H1 (cell line): Measurements from ENCODE around the gene MEIS2. TPM values are rescaled to one million over a fixed set of nuclear protein-coding genes. Genes with fewer than 3 reads are reported as not detected.

ENCODE experiments used
- TAF1 ChIP-seq: IDR thresholded peaks from 2 replicates; pipeline ENCODE4 v1.6.1; 2011; ENCODE audit warnings: mild to moderate bottlenecking, low read depth, low read length
- polyA plus RNA-seq, 7 experiments: library from polyadenylated mRNA; depleted of rRNA in 3 of 7; stranded (reverse) in 5 of 7; unstranded in 2 of 7; fragments of >200 nt in 5 of 7; fragments of 200-250 nt in 2 of 7; gene quantifications; 1 replicate in 5 of 7; 2 replicates in 1 of 7; 4 replicates in 1 of 7; pipeline versions ENCODE4 v1.2.1 to v1.2.3, GENCODE V29; 2011 to 2013; ENCODE audit warnings: missing spikeins in 2 of 7, mixed read lengths in 2 of 7
- total RNA-seq: library from RNA; stranded (reverse); fragmentation: NEBNext Ultra II Directional; extraction: Animal tissue kit (Norgen Biotek cat#: 25700); gene quantifications from 2 replicates; pipeline ENCODE4 v1.2.1, GENCODE V29; 2021

The MEIS2 gene
- total and polyA plus RNA-seq, 2 of the 8 experiments (the other 6 are each of a cell fraction or from before 2014, with no cell fraction given), result 0.22 to 1.2 TPM

- no peak for TF ChIP-seq TAF1
- TF ChIP-seq, all 59 proteins: peak for 0
These were observed 122.7 kb downstream of the MEIS2 start (continued) for GRCh38 chr15:36977659-36978058.
